ENCODE measurements around the gene COMT.
A peak's percentile ranks its signal among the peaks of the same experiment; 100 is the strongest.

COMT gene

GRCh38 chr22:19971276-19972124 lies 29.9 kb downstream of the COMT start:
- no peak for DNase-seq

DNA sequence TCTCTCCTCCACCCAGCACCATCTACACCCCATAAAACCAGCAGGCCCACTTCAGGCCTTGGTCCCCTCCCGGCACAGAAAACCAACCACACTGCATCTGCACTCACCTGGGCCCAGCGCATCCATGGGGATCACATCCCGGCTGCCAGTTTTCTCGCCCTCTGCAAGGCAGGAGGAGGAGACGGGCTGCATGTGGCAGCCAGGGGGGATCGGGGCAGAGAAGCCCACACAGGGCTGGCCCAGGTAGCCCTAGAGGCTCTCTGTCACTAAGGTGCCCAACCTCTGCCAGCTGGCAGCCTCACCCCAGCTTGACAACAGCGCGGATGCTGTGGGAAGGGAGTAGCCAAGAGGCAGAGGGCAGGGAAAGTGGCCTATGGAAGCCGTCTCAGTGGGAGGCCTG lies 30.7 kb downstream of the COMT start:
- no peak for DNase-seq

GRCh38 chr22:19972652-19973550 lies 31.3 kb downstream of the COMT start:
- no peak for DNase-seq

GRCh38 chr22:19973551-19974267 lies 32.1 kb downstream of the COMT start:
- no peak for DNase-seq

- peak; percentile 27 to 46 for DNase-seq
Observed at GRCh38 chr22:19974268-19974861, 32.8 kb downstream of the COMT start.

DNA sequence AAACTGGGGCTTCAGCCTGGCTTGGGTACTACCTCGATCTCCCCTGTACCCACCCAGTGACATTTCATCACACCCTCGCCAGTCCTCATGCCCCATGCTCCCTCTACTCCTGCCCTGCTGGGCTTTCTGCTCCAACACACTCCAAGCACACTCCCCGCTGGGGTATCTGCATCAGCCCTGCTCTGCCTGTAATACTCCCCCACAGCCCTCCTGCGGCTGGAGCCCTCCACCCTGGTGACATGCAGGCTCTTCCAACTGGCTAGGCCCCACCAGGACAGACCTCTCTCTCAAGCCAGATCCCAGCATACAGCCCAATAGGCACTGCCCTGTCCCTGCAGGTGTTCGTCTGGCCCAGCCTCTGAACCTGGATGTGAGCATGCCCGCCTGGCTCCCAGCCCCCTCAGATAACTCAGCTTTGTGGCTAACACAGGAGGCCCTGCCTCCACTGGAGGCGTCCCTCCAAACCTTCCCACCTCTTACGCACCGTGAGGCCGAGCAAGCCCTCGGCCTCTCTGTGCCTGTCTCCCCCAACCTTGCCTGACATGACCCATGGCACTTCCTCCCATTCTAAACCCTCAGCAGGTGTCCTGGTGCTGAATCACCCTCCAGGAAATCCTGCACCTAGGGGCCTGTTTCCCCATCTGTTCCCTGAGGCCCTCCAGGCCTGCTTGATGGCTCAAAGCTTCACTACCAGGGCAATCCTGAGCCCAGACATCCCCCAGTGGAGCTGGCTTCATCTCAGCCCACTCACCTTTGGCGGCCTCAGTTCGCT lies 33.5 kb downstream of the COMT start:
- no peak for DNase-seq

GRCh38 chr22:19975707-19976035 lies 34.1 kb downstream of the COMT start:
- DNase-seq = no peak

DNA sequence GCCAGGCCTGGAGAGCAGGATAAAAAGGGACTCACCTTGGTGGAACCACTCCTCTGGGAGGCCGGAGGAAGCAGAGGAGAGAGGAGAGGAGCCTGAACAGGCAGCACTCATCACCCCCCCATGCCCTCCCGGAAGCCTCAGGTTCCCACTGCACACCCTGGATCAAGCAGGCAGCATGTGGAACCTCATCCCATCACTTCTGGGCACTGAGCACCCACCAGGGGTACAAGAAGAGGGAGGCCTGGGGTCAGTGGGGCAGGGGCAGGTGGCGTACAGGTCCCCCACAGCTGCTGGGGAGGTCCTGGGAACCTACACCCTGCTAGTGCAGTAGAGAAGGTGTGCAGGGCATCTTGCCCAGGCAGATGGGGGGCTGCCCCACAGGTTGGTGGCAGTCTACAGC lies 35.1 kb downstream of the COMT start:
- DNase-seq = no peak

DNA sequence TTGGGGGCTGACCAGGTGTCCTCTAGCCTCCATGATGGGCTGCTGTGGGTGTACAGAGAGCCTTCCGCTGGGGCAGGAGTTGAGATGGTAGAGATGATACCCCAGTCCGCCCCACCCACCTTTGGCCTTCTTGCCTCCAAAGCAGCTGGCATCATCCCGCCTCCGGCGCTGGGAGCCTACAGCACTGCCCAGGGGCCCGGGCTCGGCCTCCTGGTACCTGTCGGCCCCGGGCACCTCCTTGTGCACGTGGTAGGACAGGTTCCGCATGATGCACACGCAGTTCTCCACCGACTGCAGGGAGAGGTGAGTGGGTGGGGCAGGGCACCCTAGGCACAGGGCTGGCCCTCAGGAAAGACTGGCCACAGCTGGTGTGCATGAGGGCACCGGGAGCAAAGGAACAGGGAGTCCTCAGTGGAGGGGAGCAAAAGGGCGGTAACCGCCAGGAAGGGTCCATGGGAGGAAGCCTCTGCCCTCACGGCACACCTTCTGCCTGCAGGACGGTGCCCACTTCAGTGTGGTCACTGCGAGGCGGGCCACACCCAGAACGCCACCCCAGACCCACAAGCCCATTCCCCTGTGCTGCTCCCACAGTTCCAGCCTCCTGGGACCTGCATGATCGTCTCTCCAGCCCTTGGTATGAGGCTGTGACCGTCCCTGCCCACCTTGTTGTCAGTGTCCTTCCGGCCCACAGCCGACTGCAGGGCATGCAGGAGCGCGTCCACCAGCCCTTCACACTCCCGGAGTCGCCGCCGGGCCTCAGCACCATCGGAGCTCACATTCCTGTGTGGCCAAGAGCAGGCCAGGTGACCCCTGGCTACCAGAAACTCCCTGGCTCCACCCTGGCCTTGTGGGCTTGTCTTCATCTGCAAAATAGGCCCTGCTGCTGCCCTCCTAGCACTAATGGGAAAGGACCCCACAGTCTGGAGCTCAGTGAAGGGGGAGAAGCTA lies 36.0 kb downstream of the COMT start:
- DNase-seq = no peak

GRCh38 chr22:19978748-19979147 lies 37.2 kb downstream of the COMT start:
- DNase-seq = no peak

DNA sequence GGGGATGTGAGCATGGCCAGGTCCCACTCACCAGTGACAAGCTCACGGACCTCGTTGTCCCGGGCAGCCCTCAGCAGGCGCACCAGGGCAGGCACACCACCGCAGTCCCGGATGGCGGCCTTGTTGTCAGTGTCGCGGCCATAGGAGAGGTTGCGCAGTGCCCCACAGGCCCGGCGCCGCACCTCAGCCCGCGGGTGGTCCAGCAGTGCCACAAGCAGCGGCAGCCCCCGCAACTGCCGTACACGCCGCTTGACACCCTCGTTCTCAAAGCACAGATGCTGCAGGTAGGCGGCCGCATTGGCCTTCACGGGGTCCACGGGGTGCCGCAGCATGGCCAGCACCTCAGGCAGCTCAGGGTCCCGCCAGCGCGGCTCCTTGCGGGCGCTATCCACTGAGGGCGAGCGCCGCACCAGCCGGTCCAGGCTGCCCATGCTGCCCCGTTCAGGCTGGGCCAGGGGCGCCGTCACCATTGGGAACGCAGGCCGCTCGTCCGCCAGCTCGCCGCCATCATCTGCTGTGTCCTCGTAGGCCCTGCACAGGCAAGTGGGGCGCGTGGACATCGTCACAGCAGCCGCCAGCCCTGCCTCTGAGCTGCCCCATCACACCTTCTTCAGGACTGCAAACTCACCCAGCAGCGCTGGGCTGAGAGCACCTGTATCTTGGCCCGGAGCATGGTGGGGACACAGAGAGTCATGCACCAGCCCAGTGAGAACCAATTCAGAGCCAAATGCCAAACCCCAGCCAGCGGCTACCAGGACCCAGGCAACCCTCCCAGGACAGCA lies 38.3 kb downstream of the COMT start:
- no peak for DNase-seq

GRCh38 chr22:19980766-19981165 lies 39.2 kb downstream of the COMT start:
- no peak for DNase-seq

GRCh38 chr22:19981171-19981960 lies 39.8 kb downstream of the COMT start:
- DNase-seq = no peak

DNA sequence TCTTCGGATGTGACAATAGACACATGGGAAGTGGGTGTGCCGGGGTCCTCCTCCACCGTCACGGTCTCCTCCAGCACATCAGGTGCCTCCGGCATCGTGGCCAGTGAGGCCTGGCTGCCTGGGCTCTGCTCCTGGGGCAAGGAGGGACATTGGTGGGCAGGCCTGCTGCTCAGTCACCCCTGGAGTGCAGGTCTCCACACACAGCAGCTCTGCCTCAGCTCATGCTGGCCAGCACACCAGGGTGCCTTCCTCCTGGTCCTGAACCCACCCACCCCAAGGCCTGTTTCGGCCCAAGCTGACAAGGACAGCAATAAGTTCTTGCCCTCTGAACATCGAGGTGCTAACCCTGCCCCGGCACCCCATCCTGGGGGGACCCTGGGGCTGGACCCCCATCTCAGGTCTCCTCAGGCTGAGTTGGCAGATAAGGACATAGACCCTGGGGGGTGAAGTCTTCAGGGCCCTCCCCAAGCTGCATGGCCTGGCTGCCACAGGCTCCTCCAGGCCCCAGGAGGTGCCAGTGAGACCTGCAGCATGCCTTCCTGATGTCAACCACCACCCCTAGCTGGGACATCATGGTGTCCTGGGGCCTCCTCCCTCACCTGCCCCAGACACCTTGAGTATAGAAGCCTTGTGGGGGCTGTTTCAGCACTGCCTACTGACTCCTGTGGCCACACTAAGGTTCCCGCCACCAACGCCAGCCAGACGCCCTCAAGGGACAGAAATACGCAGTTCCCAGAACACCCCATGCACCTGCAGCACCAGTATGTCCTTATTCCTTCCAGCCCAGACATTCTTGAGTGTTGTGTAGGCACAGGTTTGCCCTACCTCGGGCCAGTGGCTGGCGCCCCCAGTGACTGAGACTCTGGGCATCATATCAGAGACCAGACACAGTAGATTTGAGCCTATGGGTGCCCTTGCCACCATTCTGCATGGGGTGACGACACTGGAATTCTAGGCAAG lies 40.7 kb downstream of the COMT start:
- DNase-seq = no peak

- no peak for DNase-seq
Observed at GRCh38 chr22:19982991-19983578, 41.5 kb downstream of the COMT start.

DNA sequence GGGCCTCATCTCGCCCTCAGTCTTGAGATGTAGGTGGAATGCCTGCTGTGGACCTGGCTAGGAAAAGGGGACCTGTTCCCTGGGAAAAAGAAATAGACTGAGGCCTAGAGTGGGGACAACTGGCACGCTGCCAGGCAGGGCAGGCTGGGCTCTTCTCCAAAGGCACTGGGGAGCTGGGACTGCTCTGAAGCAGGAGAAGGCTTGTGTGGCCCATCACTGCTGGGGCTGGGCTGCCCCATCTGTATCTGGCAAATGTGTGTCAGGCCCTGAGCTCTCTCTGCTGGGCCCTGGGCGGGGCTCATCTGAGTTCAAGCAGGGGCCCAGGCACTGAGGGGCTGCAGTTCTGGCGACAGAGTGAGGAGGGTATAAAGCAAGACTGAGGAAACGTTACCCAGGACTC lies 42.2 kb downstream of the COMT start:
- DNase-seq = no peak

GRCh38 chr22:19984201-19984753 lies 42.7 kb downstream of the COMT start:
- DNase-seq = no peak
